Caco-2 (cell line): ENCODE measurements around the gene IGSF9B. TPM values are rescaled to one million over a fixed set of nuclear protein-coding genes. Genes with fewer than 3 reads are reported as not detected.

Source experiments
- BruUV-seq: library from RNA; stranded (reverse); fragments of 400-500 nt; replicated peaks from 2 replicates; lab custom pipeline; 2021; lab: Mats Ljungman, UMichigan
- CTCF ChIA-PET: fragments of 300-600 bp; sonication (Branson Sonifier 250); formaldehyde crosslinking; loops from one replicate; lab custom pipeline; 2022; ENCODE audit warnings: antibody characterized with exemption; lab: Charles Lee
- POLR2A ChIA-PET: fragments of 300-600 bp; sonication (Branson Sonifier 250); formaldehyde crosslinking; loops from one replicate; lab custom pipeline; 2022; ENCODE audit warnings: antibody characterized with exemption; lab: Charles Lee
- DNase-seq, 2 experiments: peaks; one replicate each; pipeline versions ENCODE4 v3.0.0 to v3.0.0-alpha.2; 2020 to 2022
- H3K27me3 ChIP-seq: replicated peaks from 2 replicates; pipeline ENCODE4 v1.6.0; 2011; ENCODE audit warnings: low read length; ENCODE audit not compliant: control insufficient read depth, insufficient read depth
- H3K36me3 ChIP-seq: 2 replicates; pipeline ENCODE4 v1.5.1; 2011; ENCODE audit warnings: low read length; ENCODE audit not compliant: control insufficient read depth, insufficient read depth
- H3K4me1 ChIP-seq: fragments of 250-450 bp; sonication (Bioruptor Pico); 2 replicates; pipeline ENCODE4 v1.5.1; 2020; ENCODE audit warnings: mild to moderate bottlenecking
- H3K4me3 ChIP-seq: 2 replicates; pipeline ENCODE4 v1.5.1; 2011; ENCODE audit warnings: low read depth, mild to moderate bottlenecking, control low read depth, low read length
- H3K9me3 ChIP-seq: fragments of 250-450 bp; sonication (Bioruptor Pico); 2 replicates; pipeline ENCODE4 v1.5.1; 2020; ENCODE audit warnings: mild to moderate bottlenecking, moderate library complexity
- H3K27ac Mint-ChIP-seq: one replicate; pipeline ENCODE4 v1.8.0; 2022; ENCODE audit warnings: mixed read lengths; ENCODE audit not compliant: unreplicated experiment
- H3K27me3 Mint-ChIP-seq: one replicate; pipeline ENCODE4 v1.8.0; 2022; ENCODE audit warnings: mixed read lengths; ENCODE audit not compliant: insufficient read depth, unreplicated experiment
- H3K36me3 Mint-ChIP-seq: one replicate; pipeline ENCODE4 v1.8.0; 2022; ENCODE audit warnings: mild to moderate bottlenecking, mixed read lengths; ENCODE audit not compliant: insufficient read depth, unreplicated experiment
- H3K4me1 Mint-ChIP-seq: one replicate; pipeline ENCODE4 v1.8.0; 2022; ENCODE audit warnings: low read depth, mixed read lengths; ENCODE audit not compliant: unreplicated experiment
- H3K4me3 Mint-ChIP-seq: one replicate; pipeline ENCODE4 v1.8.0; 2022; ENCODE audit warnings: mild to moderate bottlenecking, moderate library complexity, mixed read lengths; ENCODE audit not compliant: unreplicated experiment
- H3K9me3 Mint-ChIP-seq: one replicate; pipeline ENCODE4 v1.8.0; 2022; ENCODE audit warnings: mixed read lengths; ENCODE audit not compliant: unreplicated experiment
- intact Hi-C: fragments of 100-400 bp; cut with micrococcal nuclease; formaldehyde crosslinking; loops from one replicate; pipeline ENCODE4 v1.10.0; 2022; ENCODE audit not compliant: unreplicated experiment
- total RNA-seq: library from RNA; stranded (reverse); gene quantifications from 2 replicates; pipeline ENCODE4 v1.2.3, GENCODE V29; 2022
- TF ChIP-seq, protein P1 (sequence below), 2 experiments: fragments of 200-600 bp in 1 of 2; IDR thresholded peaks; 1 replicate in 1 of 2; 2 replicates in 1 of 2; pipeline versions ENCODE4 v1.5.1 to v1.8.0; 2011 to 2022; ENCODE audit warnings: antibody characterized with exemption in 1 of 2, control low read depth in 1 of 2, inconsistent platforms in 1 of 2, low read depth in 1 of 2, low read length in 1 of 2, mild to moderate bottlenecking in 1 of 2, moderate library complexity in 1 of 2; ENCODE audit not compliant: insufficient read depth in 1 of 2, severe bottlenecking in 1 of 2, unreplicated experiment in 1 of 2

Gene IGSF9B
- total RNA-seq, 1 experiment from 2014 or later, result 4.2 TPM

GRCh38 chr11:133929401-133930052 is 27.2 kb downstream of the IGSF9B start:
- ChIA-PET POLR2A (no interaction called here), CTCF (no interaction called here)
- TF ChIP-seq, protein P1, sequence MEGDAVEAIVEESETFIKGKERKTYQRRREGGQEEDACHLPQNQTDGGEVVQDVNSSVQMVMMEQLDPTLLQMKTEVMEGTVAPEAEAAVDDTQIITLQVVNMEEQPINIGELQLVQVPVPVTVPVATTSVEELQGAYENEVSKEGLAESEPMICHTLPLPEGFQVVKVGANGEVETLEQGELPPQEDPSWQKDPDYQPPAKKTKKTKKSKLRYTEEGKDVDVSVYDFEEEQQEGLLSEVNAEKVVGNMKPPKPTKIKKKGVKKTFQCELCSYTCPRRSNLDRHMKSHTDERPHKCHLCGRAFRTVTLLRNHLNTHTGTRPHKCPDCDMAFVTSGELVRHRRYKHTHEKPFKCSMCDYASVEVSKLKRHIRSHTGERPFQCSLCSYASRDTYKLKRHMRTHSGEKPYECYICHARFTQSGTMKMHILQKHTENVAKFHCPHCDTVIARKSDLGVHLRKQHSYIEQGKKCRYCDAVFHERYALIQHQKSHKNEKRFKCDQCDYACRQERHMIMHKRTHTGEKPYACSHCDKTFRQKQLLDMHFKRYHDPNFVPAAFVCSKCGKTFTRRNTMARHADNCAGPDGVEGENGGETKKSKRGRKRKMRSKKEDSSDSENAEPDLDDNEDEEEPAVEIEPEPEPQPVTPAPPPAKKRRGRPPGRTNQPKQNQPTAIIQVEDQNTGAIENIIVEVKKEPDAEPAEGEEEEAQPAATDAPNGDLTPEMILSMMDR (IDR thresholded peaks at IDR 0.05; ENCODE audit: insufficient read depth in 1 of 2, low read depth in 1 of 2, low read length in 1 of 2, severe bottlenecking in 1 of 2, unreplicated experiment in 1 of 2), result no peak
- intact Hi-C loops, result no loop called here
- Mint-ChIP-seq H3K27me3 (no peaks in the 10 kb centered on the region), H3K27ac (no peak overlapping the region), H3K9me3 (no peaks in the 10 kb centered on the region), H3K4me1 (no peaks in the 10 kb centered on the region), H3K36me3 (no peaks in the 10 kb centered on the region), H3K4me3 (no peak overlapping the region)
- no TSS peak for BruUV-seq
- Histone ChIP-seq H3K27me3 (no peaks in the 10 kb centered on the region), H3K36me3 (no peaks in the 10 kb centered on the region), H3K9me3 (no peaks in the 10 kb centered on the region), H3K4me3 (no peak overlapping the region), H3K4me1 (no peaks in the 10 kb centered on the region)
- no peak for DNase-seq

DNA sequence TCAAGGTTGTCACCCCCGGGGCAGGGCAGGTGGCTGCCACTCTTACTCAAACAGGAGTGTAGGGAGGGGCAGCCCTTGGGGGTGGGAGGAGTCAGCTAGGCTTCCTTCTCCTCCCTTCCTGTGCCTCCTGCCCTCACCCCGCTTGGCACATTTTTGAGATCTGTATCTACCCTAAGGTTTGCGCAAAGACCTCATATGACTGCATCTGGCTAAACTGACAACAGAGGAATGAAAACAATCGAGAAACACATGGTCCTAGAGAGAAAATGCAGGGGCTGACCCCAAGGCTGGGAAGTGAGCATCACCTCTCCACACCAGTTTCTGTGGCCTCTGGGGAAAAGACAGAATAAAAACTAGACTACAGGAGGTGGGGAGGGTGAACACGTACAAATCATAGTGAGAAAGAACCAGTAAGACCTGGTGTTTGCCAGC is 28.1 kb downstream of the IGSF9B start:
- no peaks in the 10 kb centered on the region for H3K36me3 ChIP-seq
- Mint-ChIP-seq H3K27ac (no peak overlapping the region), H3K4me3 (peak overlapping the region; percentile 70), H3K36me3 (no peaks in the 10 kb centered on the region), H3K27me3 (no peaks in the 10 kb centered on the region), H3K9me3 (no peaks in the 10 kb centered on the region), H3K4me1 (no peaks in the 10 kb centered on the region)
- H3K4me3 ChIP-seq, result peak overlapping the region; percentile 34
- intact Hi-C loops, result no loop called here
- H3K9me3 ChIP-seq, result no peaks in the 10 kb centered on the region
- no TSS peak for BruUV-seq
- H3K4me1 ChIP-seq, result no peaks in the 10 kb centered on the region
- CTCF ChIA-PET, result interaction anchor here (1.0 to 2.0 kb wide), 9 partner anchors 12 to 236 kb away, joined by 3 to 51 read pairs (median 5); no protein-coding TSS in a partner anchor
- DNase-seq, result no peak
- no peaks in the 10 kb centered on the region for H3K27me3 ChIP-seq
- POLR2A ChIA-PET, result no interaction called here
- TF ChIP-seq, protein P1 (IDR thresholded peaks at IDR 0.05; ENCODE audit: insufficient read depth in 1 of 2, low read depth in 1 of 2, low read length in 1 of 2, severe bottlenecking in 1 of 2, unreplicated experiment in 1 of 2), result no peak

DNA sequence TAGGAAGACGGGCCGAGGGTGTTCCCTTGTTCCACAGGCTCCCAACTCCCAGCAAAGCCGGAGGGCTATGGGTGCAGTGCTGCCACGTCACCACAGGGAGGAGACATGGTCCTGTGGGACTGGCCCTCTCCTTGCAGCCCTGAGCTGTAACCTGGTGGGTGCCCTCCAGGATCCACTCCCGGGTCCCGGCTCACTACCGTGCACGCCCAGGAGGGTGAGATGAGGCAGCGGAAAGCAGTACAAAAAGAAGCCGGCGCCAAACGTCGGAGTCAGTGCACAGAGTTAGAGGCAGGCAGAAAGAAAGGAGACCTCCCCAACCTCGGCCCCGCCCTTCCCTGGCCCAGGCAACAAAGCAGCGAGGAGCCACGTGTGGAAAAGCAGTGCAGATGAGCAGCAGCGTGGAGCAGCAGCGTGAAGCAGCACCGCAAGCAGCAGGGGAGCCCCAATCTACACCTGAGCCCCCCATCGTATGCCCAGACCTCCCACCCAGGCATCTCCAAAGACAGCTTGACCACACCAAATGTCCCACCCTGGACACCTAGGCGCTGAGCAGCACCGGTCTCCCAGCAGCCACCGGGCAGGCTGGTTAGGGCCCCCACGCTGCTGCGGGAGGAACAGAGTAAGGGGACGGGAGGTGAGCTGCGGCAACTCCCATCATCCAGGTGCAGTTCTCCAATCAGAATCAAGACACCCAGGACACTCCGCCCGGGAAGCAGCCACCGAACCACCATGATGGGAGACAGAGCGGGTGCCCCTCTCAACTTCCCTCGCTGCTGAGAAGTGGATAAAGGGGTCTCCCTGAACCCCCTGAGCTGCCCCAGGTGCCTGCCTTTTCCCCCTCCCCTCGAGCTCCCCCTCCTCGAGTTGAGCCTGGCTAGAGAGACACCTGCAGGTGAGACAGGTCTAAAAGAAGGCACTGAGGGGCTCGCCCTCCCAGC is 28.8 kb downstream of the IGSF9B start:
- Mint-ChIP-seq H3K27ac (no peak overlapping the region), H3K4me3 (peak overlapping the region; percentile 70), H3K36me3 (no peaks in the 10 kb centered on the region), H3K4me1 (no peaks in the 10 kb centered on the region), H3K9me3 (no peaks in the 10 kb centered on the region), H3K27me3 (no peaks in the 10 kb centered on the region)
- Histone ChIP-seq H3K36me3 (no peaks in the 10 kb centered on the region), H3K4me1 (no peaks in the 10 kb centered on the region), H3K9me3 (no peaks in the 10 kb centered on the region), H3K27me3 (no peaks in the 10 kb centered on the region), H3K4me3 (peak overlapping the region; percentile 34)
- BruUV-seq, result no TSS peak
- POLR2A ChIA-PET, result interaction anchor here (1.0 kb wide), 1 partner anchor 110 kb away, joined by 4 read pairs; no protein-coding TSS in a partner anchor
- intact Hi-C loops, result loop anchor here (1.0 to 2.0 kb wide), 4 partner anchors 109 to 211 kb away; no protein-coding TSS in a partner anchor
- peak; percentile 87 to 90 for DNase-seq
- TF ChIP-seq, protein P1 (IDR thresholded peaks at IDR 0.05; ENCODE audit: insufficient read depth in 1 of 2, low read depth in 1 of 2, low read length in 1 of 2, severe bottlenecking in 1 of 2, unreplicated experiment in 1 of 2), result peak; percentile 97 to 98
- CTCF ChIA-PET, result interaction anchor here (0.5 to 2.0 kb wide), 25 partner anchors 9 to 317 kb away, joined by 3 to 51 read pairs (median 4); no protein-coding TSS in a partner anchor
